H1 (cell line): ENCODE data around the gene THAP10. TPM values are rescaled to one million over a fixed set of nuclear protein-coding genes. Genes with fewer than 3 reads are reported as not detected.

Experiments used
- CTCF ChIA-PET: fragments of 300-600 bp; sonication (Branson Sonifier 250); formaldehyde crosslinking; loops from one replicate; lab custom pipeline; 2021; ENCODE audit not compliant: partially characterized antibody; lab: Charles Lee
- POLR2A ChIA-PET: fragments of 300-600 bp; sonication (Branson Sonifier 250); formaldehyde crosslinking; loops from one replicate; lab custom pipeline; 2021; ENCODE audit warnings: inconsistent platforms; ENCODE audit not compliant: partially characterized antibody; lab: Charles Lee
- DNase-seq, 2 experiments: peaks; one replicate each; pipeline versions ENCODE4 v3.0.0 to v3.0.0-alpha.2; 2010 to 2022; ENCODE audit warnings: low spot score in 2 of 2, low read depth in 1 of 2, mixed read lengths in 1 of 2
- FAIRE-seq: peaks from 2 replicates; lab custom pipeline; 2011; peaks lifted over from hg19 to GRCh38; lab: Jason Lieb, UNC
- H2AFZ ChIP-seq: 2 replicates; pipeline ENCODE4 v1.8.1; 2012; ENCODE audit warnings: low read length, inconsistent platforms
- H2AK5ac ChIP-seq: 2 replicates; pipeline ENCODE4 v1.6.1; 2013; ENCODE audit warnings: low read depth, low read length
- H2BK120ac ChIP-seq: replicated peaks from 2 replicates; pipeline ENCODE3; 2013; ENCODE audit warnings: low read depth, low read length, inconsistent platforms
- H2BK12ac ChIP-seq: 2 replicates; pipeline ENCODE4 v1.6.1; 2013; ENCODE audit warnings: low read depth, low read length
- H2BK15ac ChIP-seq: 2 replicates; pipeline ENCODE4 v1.6.1; 2013; ENCODE audit warnings: low read length
- H2BK20ac ChIP-seq: 2 replicates; pipeline ENCODE4 v1.6.1; 2013; ENCODE audit warnings: low read length
- H2BK5ac ChIP-seq: 2 replicates; pipeline ENCODE4 v1.6.1; 2013; ENCODE audit warnings: low read depth, low read length
- H3K14ac ChIP-seq: 2 replicates; pipeline ENCODE4 v1.6.1; 2013; ENCODE audit warnings: inconsistent platforms; ENCODE audit not compliant: insufficient read length
- H3K18ac ChIP-seq: 2 replicates; pipeline ENCODE4 v1.6.1; 2013; ENCODE audit warnings: low read length; ENCODE audit errors: extremely low read depth
- H3K23ac ChIP-seq: 2 replicates; pipeline ENCODE4 v1.6.1; 2013; ENCODE audit warnings: inconsistent platforms; ENCODE audit not compliant: insufficient read length
- H3K23me2 ChIP-seq: 2 replicates; pipeline ENCODE4 v1.6.1; 2013; ENCODE audit warnings: low read depth, low read length
- H3K27ac ChIP-seq: 2 replicates; pipeline ENCODE4 v1.6.1; 2011; ENCODE audit warnings: low read depth, low read length, inconsistent platforms
- H3K27me3 ChIP-seq, 4 experiments: replicated peaks in 1 of 4; 1 replicate in 1 of 4; 2 replicates in 3 of 4; pipeline versions ENCODE4 v1.6.1 to v1.8.1; 2011 to 2013; ENCODE audit warnings: low read length in 3 of 4, mild to moderate bottlenecking in 3 of 4, inconsistent platforms in 2 of 4, mixed read lengths in 2 of 4, moderate library complexity in 1 of 4; ENCODE audit not compliant: control insufficient read depth in 3 of 4, insufficient read depth in 3 of 4; ENCODE audit errors: extremely low read depth in 1 of 4
- H3K36me3 ChIP-seq, 4 experiments: 2 replicates each; pipeline versions ENCODE4 v1.6.1 to v1.8.1; 2011 to 2013; ENCODE audit warnings: mild to moderate bottlenecking in 4 of 4, low read length in 3 of 4, moderate library complexity in 2 of 4, control low read depth in 1 of 4, inconsistent platforms in 1 of 4; ENCODE audit not compliant: insufficient read depth in 4 of 4, control insufficient read depth in 2 of 4
- H3K4ac ChIP-seq: replicated peaks from 2 replicates; pipeline ENCODE3; 2013; ENCODE audit warnings: low read length, low read depth, mixed read lengths, inconsistent platforms; ENCODE audit not compliant: insufficient read length
- H3K4me1 ChIP-seq, 4 experiments: replicated peaks in 1 of 4; 1 replicate in 1 of 4; 2 replicates in 3 of 4; pipeline versions ENCODE4 v1.6.1 to v1.8.1; 2011 to 2013; ENCODE audit warnings: low read length in 3 of 4, inconsistent platforms in 2 of 4, mixed read lengths in 1 of 4; ENCODE audit not compliant: insufficient read depth in 4 of 4, control insufficient read depth in 3 of 4
- H3K4me2 ChIP-seq, 2 experiments: 2 replicates each; pipeline versions ENCODE4 v1.6.1 to v1.8.1; 2011 to 2013; ENCODE audit warnings: low read depth in 2 of 2, low read length in 2 of 2, control low read depth in 1 of 2, inconsistent platforms in 1 of 2, mild to moderate bottlenecking in 1 of 2; ENCODE audit not compliant: insufficient read depth in 1 of 2
- H3K4me3 ChIP-seq, 4 experiments: fragments of 200-600, 300-600 bp in 1 of 4; sonication (generic), shearing (Covaris generic), sonication (Bioruptor Twin) in 1 of 4; 2 replicates each; pipeline versions ENCODE4 v1.5.1 to v1.8.1; 2011 to 2016; ENCODE audit warnings: low read length in 4 of 4, low read depth in 3 of 4, control low read depth in 2 of 4, inconsistent platforms in 2 of 4, mild to moderate bottlenecking in 2 of 4, mixed read lengths in 1 of 4, moderate library complexity in 1 of 4; ENCODE audit not compliant: insufficient read depth in 2 of 4; ENCODE audit errors: extremely low read depth in 1 of 4
- H3K56ac ChIP-seq: replicated peaks from 2 replicates; pipeline ENCODE3; 2013; ENCODE audit warnings: low read depth, mild to moderate bottlenecking, mixed read lengths, low read length, inconsistent platforms; ENCODE audit not compliant: insufficient read length
- H3K79me1 ChIP-seq: 2 replicates; pipeline ENCODE4 v1.6.1; 2013; ENCODE audit warnings: low read depth, low read length, control low read depth
- H3K79me2 ChIP-seq, 2 experiments: 2 replicates each; pipeline versions ENCODE4 v1.6.1 to v1.8.1; 2012 to 2013; ENCODE audit warnings: low read length in 2 of 2, mild to moderate bottlenecking in 2 of 2, inconsistent platforms in 1 of 2; ENCODE audit not compliant: insufficient read depth in 2 of 2, control insufficient read depth in 1 of 2
- H3K9ac ChIP-seq, 4 experiments: replicated peaks in 1 of 4; 1 replicate in 1 of 4; 2 replicates in 3 of 4; pipeline versions ENCODE4 v1.6.1 to v1.8.1; 2011 to 2013; ENCODE audit warnings: low read depth in 3 of 4, low read length in 3 of 4, control low read depth in 2 of 4, mild to moderate bottlenecking in 2 of 4, moderate library complexity in 2 of 4, inconsistent platforms in 1 of 4; ENCODE audit errors: extremely low read depth in 1 of 4
- H3K9me3 ChIP-seq, 2 experiments: 2 replicates each; pipeline versions ENCODE4 v1.6.1 to v1.8.1; 2012 to 2013; ENCODE audit warnings: mild to moderate bottlenecking in 2 of 2, moderate library complexity in 2 of 2, control low read depth in 1 of 2, inconsistent platforms in 1 of 2, low read depth in 1 of 2, low read length in 1 of 2, mixed read lengths in 1 of 2; ENCODE audit not compliant: insufficient read depth in 2 of 2
- H4K20me1 ChIP-seq, 2 experiments: replicated peaks in 1 of 2; 2 replicates each; pipeline versions ENCODE3 to v1.8.1; 2011 to 2013; ENCODE audit warnings: inconsistent platforms in 2 of 2, low read length in 2 of 2, mild to moderate bottlenecking in 1 of 2; ENCODE audit not compliant: insufficient read depth in 2 of 2, control insufficient read depth in 1 of 2
- H4K5ac ChIP-seq: 2 replicates; pipeline ENCODE4 v1.6.1; 2013; ENCODE audit warnings: low read length, low read depth, mixed read lengths, inconsistent platforms; ENCODE audit not compliant: insufficient read length
- H4K8ac ChIP-seq: 2 replicates; pipeline ENCODE4 v1.8.0; 2013; ENCODE audit warnings: mild to moderate bottlenecking, moderate library complexity, low read length, inconsistent platforms; ENCODE audit not compliant: insufficient read depth; ENCODE audit errors: extremely low read depth
- H4K91ac ChIP-seq: replicated peaks from 2 replicates; pipeline ENCODE3; 2013; ENCODE audit warnings: low read length, mixed read lengths, inconsistent platforms; ENCODE audit not compliant: insufficient read length
- CBX8 ChIP-seq: fragments of 300-800, 300-1000 bp; sonication (generic); IDR thresholded peaks from 2 replicates; pipeline ENCODE4 v1.7.1; 2016; ENCODE audit warnings: low read depth, low read length, borderline replicate concordance
- GABPA ChIP-seq: IDR thresholded peaks from 2 replicates; pipeline ENCODE4 v1.6.1; 2011; ENCODE audit warnings: mild to moderate bottlenecking, low read length, moderate library complexity, borderline replicate concordance; ENCODE audit not compliant: insufficient read depth
- KDM5A ChIP-seq: fragments of 200-600 bp; IDR thresholded peaks from 2 replicates; pipeline ENCODE4 v1.7.1; 2012; ENCODE audit warnings: mild to moderate bottlenecking, low read length, inconsistent platforms, mixed read lengths
- NRF1 ChIP-seq: IDR thresholded peaks from 2 replicates; pipeline ENCODE4 v1.6.1; 2011; ENCODE audit warnings: mild to moderate bottlenecking, low read depth, low read length, improper control_type of control experiment
- POLR2AphosphoS5 ChIP-seq: IDR thresholded peaks from 2 replicates; pipeline ENCODE4 v1.6.1; 2011; ENCODE audit warnings: low read depth, low read length
- RNF2 ChIP-seq: fragments of 200-900, 300-1000 bp; sonication (generic); IDR thresholded peaks from 2 replicates; pipeline ENCODE4 v1.7.1; 2016; ENCODE audit warnings: borderline replicate concordance, low read depth, mild to moderate bottlenecking, antibody characterized with exemption, low read length; ENCODE audit not compliant: poor library complexity, severe bottlenecking; ENCODE audit errors: missing control alignments
- RXRA ChIP-seq: IDR thresholded peaks from 2 replicates; pipeline ENCODE4 v1.6.1; 2011; ENCODE audit warnings: low read depth, mild to moderate bottlenecking, low read length, moderate library complexity; ENCODE audit not compliant: insufficient read depth
- SIRT6 ChIP-seq: IDR thresholded peaks from one replicate; pipeline ENCODE4 v1.7.1; 2012; ENCODE audit warnings: low read length, inconsistent platforms
- SIX5 ChIP-seq: IDR thresholded peaks from 2 replicates; pipeline ENCODE4 v1.6.1; 2011; ENCODE audit warnings: mild to moderate bottlenecking, low read depth, low read length
- SP2 ChIP-seq: IDR thresholded peaks from 2 replicates; pipeline ENCODE4 v1.6.1; 2012; ENCODE audit warnings: mild to moderate bottlenecking, low read length, inconsistent platforms
- SRF ChIP-seq: IDR thresholded peaks from 2 replicates; pipeline ENCODE4 v1.6.1; 2011; ENCODE audit warnings: mild to moderate bottlenecking, low read depth, low read length, moderate library complexity
- TCF12 ChIP-seq: IDR thresholded peaks from 2 replicates; pipeline ENCODE4 v1.6.1; 2011; ENCODE audit warnings: low read depth, mild to moderate bottlenecking, low read length
- polyA plus RNA-seq, 7 experiments: library from polyadenylated mRNA; depleted of rRNA in 3 of 7; stranded (reverse) in 5 of 7; unstranded in 2 of 7; fragments of >200 nt in 5 of 7; fragments of 200-250 nt in 2 of 7; gene quantifications; 1 replicate in 5 of 7; 2 replicates in 1 of 7; 4 replicates in 1 of 7; pipeline versions ENCODE4 v1.2.1 to v1.2.3, GENCODE V29; 2011 to 2013; ENCODE audit warnings: missing spikeins in 2 of 7, mixed read lengths in 2 of 7
- total RNA-seq: library from RNA; stranded (reverse); fragmentation: NEBNext Ultra II Directional; extraction: Animal tissue kit (Norgen Biotek cat#: 25700); gene quantifications from 2 replicates; pipeline ENCODE4 v1.2.1, GENCODE V29; 2021

THAP10 gene
- total and polyA plus RNA-seq, 2 of the 8 experiments (the other 6 are each of a cell fraction or from before 2014, with no cell fraction given): 2.8 to 4.5 TPM

GRCh38 chr15:70931821-70932220 lies 39.6 kb upstream of the THAP10 start:
- DNase-seq: no peak
- no peak overlapping the region for H3K23ac ChIP-seq
- no peak overlapping the region for H2AFZ ChIP-seq
- no peak overlapping the region for H3K27ac ChIP-seq
- no peak overlapping the region for H4K91ac ChIP-seq
- no peak overlapping the region for H2AK5ac ChIP-seq
- no peak overlapping the region for H4K8ac ChIP-seq
- no peak overlapping the region for H3K4ac ChIP-seq
- H3K4me1 ChIP-seq: no peaks in the 10 kb centered on the region
- FAIRE-seq: no peak
- no peak overlapping the region for H3K18ac ChIP-seq
- no peak overlapping the region for H3K56ac ChIP-seq
- H3K4me2 ChIP-seq: no peak overlapping the region
- no peak overlapping the region for H3K9ac ChIP-seq
- H3K14ac ChIP-seq: no peak overlapping the region
- ChIA-PET POLR2A (no interaction called here), CTCF (interaction anchor here (0.6 to 1.4 kb wide), 2 partner anchors 11 to 13 kb away, joined by 3 to 5 read pairs; no protein-coding TSS in a partner anchor)
- H3K9me3 ChIP-seq: no peaks in the 10 kb centered on the region
- H3K23me2 ChIP-seq: no peaks in the 10 kb centered on the region
- no peak overlapping the region for H2BK5ac ChIP-seq
- H3K79me2 ChIP-seq: no peaks in the 10 kb centered on the region
- no peaks in the 10 kb centered on the region for H3K36me3 ChIP-seq
- H3K27me3 ChIP-seq: no peaks in the 10 kb centered on the region
- H4K20me1 ChIP-seq: no peaks in the 10 kb centered on the region
- no peak overlapping the region for H2BK20ac ChIP-seq
- no peak overlapping the region for H2BK15ac ChIP-seq
- H2BK12ac ChIP-seq: no peak overlapping the region
- H2BK120ac ChIP-seq: no peak overlapping the region
- H3K79me1 ChIP-seq: no peaks in the 10 kb centered on the region
- H3K4me3 ChIP-seq: no peak overlapping the region
- TF ChIP-seq CBX8: no peak
- no peak for TF ChIP-seq RXRA
- TF ChIP-seq RNF2: no peak
- TF ChIP-seq SP2: no peak
- TF ChIP-seq SIRT6: no peak
- TF ChIP-seq SIX5: no peak
- no peak for TF ChIP-seq TCF12
- no peak for TF ChIP-seq GABPA
- no peak for TF ChIP-seq SRF
- TF ChIP-seq KDM5A: no peak
- no peak for TF ChIP-seq NRF1
- TF ChIP-seq POLR2AphosphoS5: no peak
- no peak overlapping the region for H4K5ac ChIP-seq
